DND-41 (cell line): Measurements from ENCODE around the gene CCDC134.
A peak's percentile ranks its signal among the peaks of the same experiment; 100 is the strongest.

Experiments
- ATAC-seq: fragments of 200-7000 bp; cut with Tn5 transposase; 3 replicates; pipeline ENCODE4 v1.9.1; 2021; ENCODE audit warnings: low read depth; ENCODE audit not compliant: insufficient read depth
- DNase-seq: peaks from one replicate; pipeline ENCODE4 v3.0.0-alpha.2; 2020
- H2AFZ ChIP-seq: 2 replicates; pipeline ENCODE4 v1.6.0; 2012; ENCODE audit warnings: low read depth, low read length
- H3K27ac ChIP-seq: 2 replicates; pipeline ENCODE4 v1.5.1; 2012; ENCODE audit warnings: low read length, inconsistent platforms
- H3K27me3 ChIP-seq: fragments of 200-600 bp; sonication (generic); 2 replicates; pipeline ENCODE4 v1.6.0; 2012; ENCODE audit warnings: low read length, mild to moderate bottlenecking, inconsistent platforms; ENCODE audit not compliant: insufficient read depth, poor library complexity
- H3K36me3 ChIP-seq: 2 replicates; pipeline ENCODE4 v1.5.1; 2012; ENCODE audit warnings: low read length, inconsistent platforms; ENCODE audit not compliant: insufficient read depth
- H3K4me1 ChIP-seq: 2 replicates; pipeline ENCODE4 v1.5.1; 2012; ENCODE audit warnings: mild to moderate bottlenecking, low read length; ENCODE audit not compliant: insufficient read depth
- H3K4me2 ChIP-seq: 2 replicates; pipeline ENCODE4 v1.6.0; 2012; ENCODE audit warnings: mild to moderate bottlenecking, moderate library complexity, low read length, inconsistent platforms; ENCODE audit not compliant: insufficient read depth
- H3K4me3 ChIP-seq, 2 experiments: fragments of 200-600 bp in 1 of 2; shearing (Covaris generic) in 1 of 2; 2 replicates each; pipeline ENCODE4 v1.5.1; 2012 to 2016; ENCODE audit warnings: inconsistent platforms in 2 of 2, low read length in 2 of 2, mild to moderate bottlenecking in 2 of 2, low read depth in 1 of 2, moderate library complexity in 1 of 2
- H3K79me2 ChIP-seq: 2 replicates; pipeline ENCODE4 v1.6.0; 2012; ENCODE audit warnings: low read length, inconsistent platforms; ENCODE audit not compliant: insufficient read depth
- H3K9ac ChIP-seq: 2 replicates; pipeline ENCODE4 v1.6.0; 2012; ENCODE audit warnings: low read depth, mild to moderate bottlenecking, inconsistent platforms, low read length, moderate library complexity
- H3K9me3 ChIP-seq: 2 replicates; pipeline ENCODE4 v1.5.1; 2012; ENCODE audit warnings: low read length, moderate library complexity, mild to moderate bottlenecking, inconsistent platforms; ENCODE audit not compliant: insufficient read depth, severe bottlenecking
- H4K20me1 ChIP-seq: 2 replicates; pipeline ENCODE4 v1.6.0; 2012; ENCODE audit warnings: low read length; ENCODE audit not compliant: insufficient read depth
- CTCF ChIP-seq: IDR thresholded peaks from 2 replicates; pipeline ENCODE4 v1.5.1; 2012; ENCODE audit warnings: borderline replicate concordance, low read length, moderate library complexity, mild to moderate bottlenecking; ENCODE audit not compliant: poor library complexity, severe bottlenecking; ENCODE audit errors: extremely low read depth
- EZH2 ChIP-seq: IDR thresholded peaks from 3 replicates; pipeline ENCODE4 v1.6.1; 2012; ENCODE audit warnings: borderline replicate concordance, low read depth, mild to moderate bottlenecking, moderate library complexity, low read length, inconsistent platforms; ENCODE audit not compliant: severe bottlenecking

The CCDC134 gene

GRCh38 chr22:41820447-41820846 is 20.0 kb downstream of the CCDC134 start:
- peaks cover 48% of the 10 kb centered on the region for H3K36me3 ChIP-seq
- H4K20me1 ChIP-seq, result 0 out of 2 replicates have a peak, but pooled peaks cover 5% of the 10 kb centered on the region
- H3K27ac ChIP-seq, result no peak overlapping the region
- H2AFZ ChIP-seq, result no peak overlapping the region
- H3K4me1 ChIP-seq, result no peaks in the 10 kb centered on the region
- H3K79me2 ChIP-seq, result no peaks in the 10 kb centered on the region
- TF ChIP-seq CTCF, result no peak
- no peak for TF ChIP-seq EZH2
- ATAC-seq, result no peak
- H3K27me3 ChIP-seq, result no peaks in the 10 kb centered on the region
- no peaks in the 10 kb centered on the region for H3K9me3 ChIP-seq
- H3K4me2 ChIP-seq, result no peak overlapping the region
- DNase-seq, result no peak
- H3K9ac ChIP-seq, result no peak overlapping the region
- H3K4me3 ChIP-seq, result no peak overlapping the region

- Histone ChIP-seq H3K4me2 (no peak overlapping the region), H3K9me3 (no peaks in the 10 kb centered on the region), H3K27me3 (no peaks in the 10 kb centered on the region), H3K36me3 (peaks cover 50% of the 10 kb centered on the region), H3K4me3 (no peak overlapping the region), H3K9ac (no peak overlapping the region), H3K4me1 (no peaks in the 10 kb centered on the region), H4K20me1 (0 out of 2 replicates have a peak, but pooled peaks cover 5% of the 10 kb centered on the region), H2AFZ (no peak overlapping the region), H3K79me2 (no peaks in the 10 kb centered on the region), H3K27ac (peak overlapping the region; percentile 9; the same call in 1 of the 2 replicates)
- ATAC-seq (no peak), DNase-seq (no peak)
- TF ChIP-seq EZH2, result no peak
- no peak for TF ChIP-seq CTCF
These were observed 21.2 kb downstream of the CCDC134 start for GRCh38 chr22:41821471-41822316.

GRCh38 chr22:41822317-41823057 is 22.0 kb downstream of the CCDC134 start:
- no peak for TF ChIP-seq EZH2
- TF ChIP-seq CTCF, result peak; percentile 78
- ATAC-seq (peak; percentile 74), DNase-seq (peak; percentile 29)
- Histone ChIP-seq H3K9me3 (no peaks in the 10 kb centered on the region), H3K4me3 (no peak overlapping the region), H3K4me2 (no peak overlapping the region), H3K9ac (no peak overlapping the region), H2AFZ (no peak overlapping the region), H4K20me1 (0 out of 2 replicates have a peak, but pooled peaks cover 5% of the 10 kb centered on the region), H3K36me3 (peaks cover 46% of the 10 kb centered on the region), H3K27ac (0 out of 2 replicates have a peak overlapping the region, but pooled peaks have one; percentile 7), H3K79me2 (no peaks in the 10 kb centered on the region), H3K27me3 (no peaks in the 10 kb centered on the region), H3K4me1 (no peaks in the 10 kb centered on the region)
